Kidney (tissue), 14 donors: ENCODE data around the gene MAPK13. TPM values are rescaled to one million over a fixed set of nuclear protein-coding genes. Genes with fewer than 3 reads are reported as not detected.

ENCODE experiments used
- DNase-seq, 5 donors: peaks; one replicate each; pipeline ENCODE4 v3.0.0-alpha.2; 2013 to 2020
- FAIRE-seq: peaks from 2 replicates; lab custom pipeline; 2012; peaks lifted over from hg19 to GRCh38; lab: Jason Lieb, UNC
- H3K27ac ChIP-seq, 2 donors: one replicate each; pipeline ENCODE4 v1.7.0; 2013; ENCODE audit warnings: low read depth in 2 of 2, low read length in 2 of 2, inconsistent platforms in 1 of 2
- H3K27me3 ChIP-seq: one replicate; pipeline ENCODE4 v1.7.1; 2013; ENCODE audit warnings: low read length, inconsistent platforms; ENCODE audit not compliant: control insufficient read depth, insufficient read depth
- H3K36me3 ChIP-seq, 3 donors: one replicate each; pipeline versions ENCODE4 v1.7.0 to v1.7.1; 2013; ENCODE audit warnings: low read length in 3 of 3, control low read depth in 1 of 3, inconsistent platforms in 1 of 3; ENCODE audit not compliant: insufficient read depth in 3 of 3, control insufficient read depth in 2 of 3
- H3K4me1 ChIP-seq, 3 donors: one replicate each; pipeline versions ENCODE4 v1.7.0 to v1.7.1; 2013; ENCODE audit warnings: low read length in 3 of 3, inconsistent platforms in 1 of 3, low read depth in 1 of 3; ENCODE audit not compliant: control insufficient read depth in 2 of 3, insufficient read depth in 2 of 3
- H3K4me3 ChIP-seq, 3 donors: one replicate each; pipeline versions ENCODE4 v1.7.0 to v1.8.1; 2013; ENCODE audit warnings: low read length in 3 of 3, control low read depth in 1 of 3, inconsistent platforms in 1 of 3
- H3K9ac ChIP-seq, 3 donors: one replicate each; pipeline versions ENCODE4 v1.7.0 to v1.7.1; 2013; ENCODE audit warnings: low read length in 3 of 3, control low read depth in 1 of 3, inconsistent platforms in 1 of 3
- H3K9me3 ChIP-seq, 3 donors: one replicate each; pipeline versions ENCODE4 v1.7.0 to v1.7.1; 2013; ENCODE audit warnings: low read length in 3 of 3, control low read depth in 1 of 3, inconsistent platforms in 1 of 3; ENCODE audit not compliant: control insufficient read depth in 2 of 3, insufficient read depth in 1 of 3
- intact Hi-C: fragments of 100-400 bp; cut with DNase I; formaldehyde crosslinking; loops from one replicate; pipeline ENCODE4 v1.11.1; 2022
- polyA plus RNA-seq: library from polyadenylated mRNA; stranded (reverse); fragments of 350-450 nt; fragmentation: Illumina TruSeq; extraction: RNeasy Lipid Tissue Mini Kit (QIAGEN cat#74804); gene quantifications from one replicate; pipeline ENCODE4 v1.2.3, GENCODE V29; 2014; ENCODE audit warnings: low read depth, low replicate concordance; ENCODE audit not compliant: insufficient read depth
- total RNA-seq: library from RNA; stranded (reverse); fragmentation: NEBNext Ultra II Directional; extraction: Animal tissue kit (Norgen Biotek cat#: 25700); gene quantifications from one replicate; pipeline ENCODE4 v1.2.1, GENCODE V29; 2021
- TF ChIP-seq, protein P1 (sequence below): IDR thresholded peaks from 3 replicates; pipeline ENCODE4 v1.5.1; 2012; ENCODE audit warnings: mild to moderate bottlenecking, moderate library complexity, borderline replicate concordance; ENCODE audit not compliant: insufficient read depth; ENCODE audit errors: extremely low read depth
- donor health status: control.
- donor health status: control.
- donor health status: control.
- donor health status: control.
- donor health status: control.
- donor health status: DM: yes; HTN: yes; CAD: no.
- donor health status: Normal renal cell carcinoma (clear cell type).

MAPK13 gene
- total and polyA plus RNA-seq, 2 donors from 2014 or later, result 20.3 to 43.3 TPM

DNA sequence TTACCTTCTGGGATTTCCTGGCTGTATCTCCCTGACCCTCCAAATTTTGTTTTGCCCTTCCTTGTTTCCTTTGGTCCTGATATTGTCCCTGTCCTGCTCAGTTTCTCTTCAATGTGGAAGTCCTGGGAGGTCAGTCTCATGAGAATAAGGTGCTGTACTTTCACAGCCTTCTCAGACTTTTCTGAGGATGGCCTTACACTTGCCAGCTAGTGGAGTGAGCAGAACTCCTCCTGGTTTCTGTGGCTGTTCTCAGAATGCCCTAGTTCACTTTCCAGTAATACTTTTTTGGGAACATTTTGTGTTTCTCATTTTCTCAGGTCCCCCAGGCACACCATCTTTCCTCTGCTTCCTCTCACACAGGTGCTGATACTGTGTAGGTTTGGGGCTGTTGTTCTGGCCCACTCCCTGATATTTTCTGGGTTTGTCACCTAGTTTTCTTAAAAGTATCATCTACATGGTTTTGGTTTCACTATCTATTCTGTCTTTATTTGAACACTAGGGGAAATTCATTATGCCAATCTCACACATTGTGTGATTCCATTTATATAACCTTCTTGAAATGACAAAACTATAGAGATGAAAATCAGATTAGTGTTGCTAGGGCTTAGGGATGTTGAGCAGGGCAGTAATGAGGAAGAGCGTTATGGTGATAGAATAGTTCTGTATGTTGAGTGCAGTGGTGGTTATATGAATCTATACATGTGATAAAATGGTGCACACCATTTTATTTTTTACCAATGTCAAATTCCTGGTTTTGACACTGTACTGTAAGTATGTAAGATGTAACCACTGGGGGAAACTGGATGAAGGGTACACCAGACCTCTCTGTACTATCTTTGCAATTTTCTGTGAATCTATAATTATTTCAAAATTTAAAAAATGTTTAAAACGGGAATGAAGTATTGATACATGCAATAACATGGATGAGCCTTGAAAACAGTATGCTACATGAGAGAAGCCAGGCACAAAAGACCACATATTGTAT, 39.0 kb downstream of the MAPK13 start:
- no peak for DNase-seq
- no peaks in the 10 kb centered on the region for H3K9me3 ChIP-seq
- FAIRE-seq, result no peak
- H3K4me3 ChIP-seq, result no peak overlapping the region
- H3K9ac ChIP-seq, result no peak overlapping the region
- H3K36me3 ChIP-seq, result no peaks in the 10 kb centered on the region
- H3K4me1 ChIP-seq, result no peaks in the 10 kb centered on the region
- TF ChIP-seq, protein P1, sequence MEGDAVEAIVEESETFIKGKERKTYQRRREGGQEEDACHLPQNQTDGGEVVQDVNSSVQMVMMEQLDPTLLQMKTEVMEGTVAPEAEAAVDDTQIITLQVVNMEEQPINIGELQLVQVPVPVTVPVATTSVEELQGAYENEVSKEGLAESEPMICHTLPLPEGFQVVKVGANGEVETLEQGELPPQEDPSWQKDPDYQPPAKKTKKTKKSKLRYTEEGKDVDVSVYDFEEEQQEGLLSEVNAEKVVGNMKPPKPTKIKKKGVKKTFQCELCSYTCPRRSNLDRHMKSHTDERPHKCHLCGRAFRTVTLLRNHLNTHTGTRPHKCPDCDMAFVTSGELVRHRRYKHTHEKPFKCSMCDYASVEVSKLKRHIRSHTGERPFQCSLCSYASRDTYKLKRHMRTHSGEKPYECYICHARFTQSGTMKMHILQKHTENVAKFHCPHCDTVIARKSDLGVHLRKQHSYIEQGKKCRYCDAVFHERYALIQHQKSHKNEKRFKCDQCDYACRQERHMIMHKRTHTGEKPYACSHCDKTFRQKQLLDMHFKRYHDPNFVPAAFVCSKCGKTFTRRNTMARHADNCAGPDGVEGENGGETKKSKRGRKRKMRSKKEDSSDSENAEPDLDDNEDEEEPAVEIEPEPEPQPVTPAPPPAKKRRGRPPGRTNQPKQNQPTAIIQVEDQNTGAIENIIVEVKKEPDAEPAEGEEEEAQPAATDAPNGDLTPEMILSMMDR, result no peak
- intact Hi-C loops, result no loop called here
- H3K27ac ChIP-seq, result no peak overlapping the region
- H3K27me3 ChIP-seq, result no peaks in the 10 kb centered on the region

DNA sequence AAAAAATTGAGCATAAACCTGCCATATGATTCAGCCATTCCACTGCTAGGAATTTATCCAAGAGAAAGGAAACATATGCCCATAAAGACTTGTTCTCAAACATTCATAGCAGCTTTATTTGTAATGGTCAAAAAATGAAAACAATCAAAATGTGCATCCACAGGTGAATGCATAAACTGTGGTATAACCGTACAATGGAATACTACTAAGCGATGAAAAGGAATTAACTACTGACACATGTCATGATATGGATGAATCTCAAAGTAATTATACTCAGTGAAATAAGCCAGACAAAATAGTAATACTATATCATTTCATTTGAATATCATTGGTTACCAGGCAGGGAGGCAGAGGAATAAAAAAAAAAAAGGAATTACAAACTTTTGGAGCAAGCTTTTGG, 40.4 kb downstream of the MAPK13 start:
- FAIRE-seq, result no peak

DNA sequence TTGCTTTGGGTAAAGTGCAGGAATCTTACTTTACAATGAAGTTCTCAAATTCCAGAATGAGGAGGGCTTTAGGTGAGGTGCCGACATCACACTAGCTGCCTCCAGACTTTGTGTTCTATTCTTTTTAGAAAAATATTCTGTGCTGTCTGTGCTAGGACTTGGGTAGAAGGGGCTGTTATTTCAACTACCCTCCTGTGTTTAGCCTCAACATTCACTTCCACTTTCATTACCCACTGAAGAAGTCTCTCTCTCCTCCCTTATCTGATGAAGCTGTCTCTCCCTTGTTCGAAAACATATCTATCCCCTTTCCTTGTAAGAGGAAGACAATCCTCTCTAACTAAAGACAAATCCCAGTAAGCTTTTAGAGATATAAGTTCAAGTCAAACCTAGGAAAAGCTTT, 41.3 kb downstream of the MAPK13 start:
- Histone ChIP-seq H3K36me3 (no peaks in the 10 kb centered on the region), H3K9ac (no peak overlapping the region), H3K4me3 (no peak overlapping the region), H3K27ac (no peak overlapping the region), H3K27me3 (no peaks in the 10 kb centered on the region), H3K9me3 (no peaks in the 10 kb centered on the region), H3K4me1 (no peaks in the 10 kb centered on the region)
- DNase-seq (no peak), FAIRE-seq (no peak)
- intact Hi-C loops, result no loop called here
- TF ChIP-seq, protein P1, result no peak

More for the DNA sequence above, 40.4 kb downstream of the MAPK13 start:
- TF ChIP-seq, protein P1, result no peak
- Histone ChIP-seq H3K9me3 (no peaks in the 10 kb centered on the region), H3K27ac (no peak overlapping the region), H3K4me1 (no peaks in the 10 kb centered on the region), H3K27me3 (no peaks in the 10 kb centered on the region), H3K36me3 (no peaks in the 10 kb centered on the region), H3K4me3 (no peak overlapping the region), H3K9ac (no peak overlapping the region)
- no peak for DNase-seq
- intact Hi-C loops, result no loop called here
